Measurements from ENCODE around the gene SLC49A3.
"Not testable (repeated sequence)": the region's sequence is repeated elsewhere in the genome, so short reads cannot be mapped to it uniquely, and the experiment has no call there.

SLC49A3 gene

DNA sequence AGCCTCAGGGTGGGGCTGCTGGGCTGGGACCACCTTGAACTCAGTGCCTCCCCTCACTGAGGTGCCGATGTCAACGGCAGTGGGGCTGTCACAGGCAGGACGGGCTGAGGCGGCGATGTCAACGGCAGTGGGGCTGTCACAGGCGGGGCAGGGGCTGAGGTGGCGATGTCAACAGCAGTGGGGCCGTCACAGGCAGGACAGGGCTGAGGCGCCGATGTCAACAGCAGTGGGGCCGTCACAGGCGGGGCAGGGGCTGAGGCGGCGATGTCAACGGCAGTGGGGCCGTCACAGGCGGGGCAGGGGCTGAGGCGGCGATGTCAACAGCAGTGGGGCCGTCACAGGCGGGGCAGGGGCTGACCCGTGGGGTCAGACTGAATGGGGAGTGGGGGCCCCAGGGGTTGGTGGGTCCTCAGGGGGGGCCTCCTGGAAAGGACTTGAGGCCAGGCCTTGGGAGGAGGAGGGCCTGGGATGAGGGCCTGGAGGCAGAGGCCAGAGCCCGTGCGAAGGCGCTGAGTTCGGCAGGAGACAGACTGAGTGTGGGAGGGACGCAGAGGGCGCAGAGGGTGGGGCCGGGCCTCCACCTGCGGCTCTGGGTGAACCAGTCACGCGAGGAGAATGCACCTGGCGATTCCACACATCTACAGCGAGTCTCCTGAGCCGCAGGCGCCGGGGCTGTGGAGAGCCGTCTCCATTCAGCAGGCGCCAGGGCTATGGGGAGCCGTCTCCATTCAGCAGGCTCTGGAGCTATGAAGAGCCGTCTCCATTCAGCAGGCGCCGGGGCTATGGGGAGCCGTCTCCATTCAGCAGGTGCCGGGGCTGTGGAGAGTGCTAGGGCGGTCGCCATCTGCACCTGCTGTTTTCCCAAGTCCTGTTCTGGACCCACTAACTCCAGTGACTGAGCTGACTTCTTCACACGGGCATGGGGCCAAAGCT lies 37.7 kb downstream of the SLC49A3 start:
- no peak for DNase-seq

DNA sequence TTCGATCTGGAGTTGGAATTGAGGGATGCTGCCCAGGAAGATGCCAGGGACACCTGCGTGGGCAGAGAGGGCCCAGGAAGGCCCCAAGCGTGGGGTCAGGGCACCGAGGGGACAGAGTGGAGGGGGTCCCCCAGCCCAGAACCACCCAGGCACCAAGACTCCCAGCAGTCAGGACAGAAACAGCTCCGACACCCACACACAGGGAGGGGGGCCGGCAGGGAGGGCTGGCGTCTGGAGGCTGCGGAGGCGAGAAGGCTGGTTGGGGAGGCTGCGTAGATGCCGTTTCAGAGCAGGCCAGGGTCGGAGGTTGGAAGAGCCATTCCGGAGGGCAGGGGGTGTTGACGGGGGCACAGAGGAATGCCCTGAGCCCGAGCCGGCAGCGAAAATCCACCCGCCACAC lies 38.5 kb downstream of the SLC49A3 start:
- no peak for DNase-seq

DNA sequence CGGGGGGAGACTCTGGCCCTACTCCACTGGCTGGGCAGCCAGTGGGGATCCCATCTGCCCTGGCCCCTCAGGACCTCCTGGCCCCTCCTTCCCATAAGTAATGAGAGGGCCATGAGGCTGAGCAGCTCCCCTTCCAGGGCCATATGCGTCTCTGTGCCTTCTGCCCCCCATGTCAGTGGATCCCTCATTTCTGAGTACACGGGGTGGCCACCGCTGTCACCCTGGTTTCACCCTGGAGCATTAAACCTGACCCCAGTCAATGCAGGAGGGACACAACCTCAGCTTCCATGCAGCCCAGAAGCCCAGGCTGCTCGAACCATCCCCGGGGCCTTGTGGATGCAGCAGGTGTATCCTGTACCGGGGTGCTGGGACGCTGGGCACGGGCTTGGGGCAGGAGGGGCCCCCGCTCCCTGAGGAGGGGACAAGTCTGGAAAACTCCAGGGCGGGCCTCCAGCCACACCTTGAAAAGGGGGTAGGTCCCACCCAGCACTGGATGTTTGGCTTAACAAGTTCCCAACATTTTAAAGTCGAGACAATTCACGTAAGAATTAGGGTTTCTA lies 39.1 kb downstream of the SLC49A3 start:
- DNase-seq, result no peak

DNA sequence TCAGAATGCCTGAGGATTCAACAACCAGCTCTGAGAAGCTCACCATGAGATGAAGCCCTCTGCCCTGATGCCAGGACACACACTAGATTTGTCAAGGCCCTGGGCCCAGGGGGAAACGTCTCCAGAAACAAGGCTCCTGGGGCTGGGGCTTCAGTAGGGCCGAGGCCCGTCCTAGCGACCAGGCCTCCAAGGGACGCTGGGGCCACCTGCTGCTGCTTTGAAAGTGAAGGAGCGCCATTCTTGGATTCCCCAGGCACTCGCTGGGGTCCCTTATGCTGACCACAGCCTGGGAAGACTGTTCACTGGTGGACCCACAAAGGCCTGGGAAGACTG lies 39.7 kb downstream of the SLC49A3 start:
- no peak for DNase-seq

DNA sequence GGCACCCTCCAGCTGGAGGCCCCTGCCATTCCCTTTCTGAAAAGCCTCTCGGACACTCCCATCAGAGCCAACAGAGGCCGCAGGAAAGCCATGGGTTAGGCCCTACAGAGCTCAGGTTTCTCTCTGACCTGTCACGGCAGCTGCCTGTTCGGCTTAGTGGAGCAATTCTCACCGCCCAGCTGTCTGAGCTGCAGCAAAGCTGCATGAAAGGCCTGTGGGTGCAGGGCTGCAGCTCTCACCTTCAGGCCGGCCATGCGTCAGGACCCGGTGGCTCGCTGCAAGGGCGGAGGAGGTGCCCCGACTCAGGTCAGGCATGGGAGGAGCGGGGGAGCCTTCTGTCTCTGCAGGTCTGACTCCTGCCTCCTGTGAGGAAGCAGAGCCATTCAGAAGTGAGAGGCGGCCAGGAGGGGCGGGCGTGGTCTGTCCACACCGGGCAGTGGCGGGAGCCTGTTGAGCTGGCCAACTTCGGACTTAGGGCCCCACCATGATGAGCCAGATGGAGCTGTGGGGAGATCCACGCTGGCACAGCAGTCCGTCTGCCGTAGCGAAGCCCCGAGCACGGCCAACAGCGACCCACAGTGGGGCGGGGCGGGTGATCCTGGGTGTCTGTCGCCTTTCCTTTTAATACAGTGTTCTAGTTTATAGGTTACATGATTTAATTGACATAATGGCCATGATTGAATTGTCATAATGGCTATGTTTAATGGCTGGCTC lies 40.2 kb downstream of the SLC49A3 start:
- DNase-seq, result no peak

DNA sequence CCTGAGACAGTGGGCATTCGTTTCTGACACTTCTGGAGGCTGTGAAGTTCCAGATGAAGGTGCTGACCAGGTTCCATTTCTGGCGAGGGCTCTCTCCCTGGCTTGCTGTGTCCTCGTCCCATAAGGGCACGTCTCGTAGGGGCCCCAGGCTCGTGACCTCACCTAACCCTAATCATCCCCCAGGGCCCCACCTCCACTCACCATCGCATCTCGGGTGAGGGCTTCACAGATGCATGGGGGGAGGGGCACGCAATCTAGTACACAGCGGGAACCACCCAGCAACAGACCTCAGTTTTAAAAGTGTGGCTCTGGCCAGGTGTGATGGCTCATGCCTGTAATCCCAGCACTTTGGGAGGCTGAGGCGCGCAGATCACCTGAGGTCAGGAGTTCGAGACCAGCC lies 41.5 kb downstream of the SLC49A3 start:
- no peak for DNase-seq

DNA sequence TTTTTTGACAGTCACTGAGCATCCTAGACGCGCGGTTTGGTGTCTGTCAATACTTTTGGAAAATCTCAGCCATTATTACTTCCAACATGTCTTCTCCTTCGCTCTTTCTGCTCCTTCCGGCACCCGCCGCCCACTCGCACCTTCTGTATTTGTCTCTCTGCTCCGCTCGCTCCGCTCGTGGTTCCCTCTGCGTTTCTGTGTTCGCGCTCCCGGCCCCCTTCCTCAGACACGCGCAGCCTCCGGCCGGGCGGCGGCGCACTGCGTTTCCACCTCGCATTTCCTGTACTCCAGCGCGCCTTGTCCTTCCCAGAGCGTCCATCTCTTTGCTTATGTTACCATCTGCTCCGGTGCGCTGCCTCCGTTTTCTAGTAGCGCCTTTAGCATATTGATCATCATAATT lies 42.5 kb downstream of the SLC49A3 start:
- peak; percentile 35 for DNase-seq

DNA sequence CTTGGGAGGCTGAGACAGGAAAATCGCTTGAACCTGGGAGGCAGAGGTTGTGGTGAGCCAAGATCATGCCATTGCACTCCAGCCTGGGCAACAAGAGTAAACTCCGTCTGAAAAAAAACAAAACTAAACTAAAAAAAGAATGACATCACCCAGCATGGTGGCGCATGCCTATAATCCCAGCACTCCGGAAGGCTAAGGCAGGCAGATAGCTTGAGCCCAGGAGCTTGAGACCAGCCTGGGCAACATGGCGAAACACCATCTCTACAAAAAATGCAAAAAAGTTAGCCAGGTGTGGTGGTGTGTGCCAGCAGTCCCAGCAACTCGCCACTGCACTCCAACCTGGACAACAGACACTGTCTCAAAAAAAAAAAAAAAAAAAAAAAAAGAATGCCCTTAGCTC lies 46.6 kb downstream of the SLC49A3 start:
- not testable (repeated sequence) for DNase-seq

DNA sequence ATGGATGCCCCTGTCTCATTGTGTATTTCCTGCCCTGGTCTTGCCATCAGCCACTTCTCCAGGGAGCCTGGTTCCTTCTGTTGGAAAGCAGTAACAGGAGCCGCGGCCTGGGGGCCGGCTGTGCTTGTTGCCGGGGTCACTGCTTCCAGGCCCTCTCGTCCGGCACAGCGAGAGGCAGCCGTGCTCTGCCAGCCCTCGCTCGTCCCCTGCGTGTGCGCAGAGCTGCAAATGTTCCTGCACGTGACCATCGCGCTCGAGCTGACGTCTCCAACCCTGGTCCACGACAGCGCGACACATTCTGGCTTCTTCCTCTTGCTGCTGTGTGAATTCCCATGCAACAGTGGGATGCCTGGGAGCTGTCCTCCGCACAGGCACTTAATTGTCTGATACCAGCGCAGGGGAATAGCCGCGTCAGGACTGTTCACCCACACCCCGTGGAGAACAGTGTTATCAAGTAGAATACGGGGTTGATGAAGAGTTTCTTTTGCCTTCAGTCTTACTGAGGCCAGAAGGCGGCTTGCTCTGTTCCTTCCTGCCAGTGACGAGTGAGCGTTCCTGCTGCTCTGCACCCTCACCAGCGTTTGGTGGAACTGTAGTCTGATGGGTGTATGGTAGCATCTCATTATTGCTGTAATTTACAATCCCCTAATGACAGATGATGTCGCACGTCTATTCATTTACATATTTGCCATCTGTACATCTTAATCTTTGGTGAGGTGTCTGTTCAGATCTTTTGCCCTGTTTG lies 51.2 kb downstream of the SLC49A3 start:
- peak; percentile 10 for DNase-seq

DNA sequence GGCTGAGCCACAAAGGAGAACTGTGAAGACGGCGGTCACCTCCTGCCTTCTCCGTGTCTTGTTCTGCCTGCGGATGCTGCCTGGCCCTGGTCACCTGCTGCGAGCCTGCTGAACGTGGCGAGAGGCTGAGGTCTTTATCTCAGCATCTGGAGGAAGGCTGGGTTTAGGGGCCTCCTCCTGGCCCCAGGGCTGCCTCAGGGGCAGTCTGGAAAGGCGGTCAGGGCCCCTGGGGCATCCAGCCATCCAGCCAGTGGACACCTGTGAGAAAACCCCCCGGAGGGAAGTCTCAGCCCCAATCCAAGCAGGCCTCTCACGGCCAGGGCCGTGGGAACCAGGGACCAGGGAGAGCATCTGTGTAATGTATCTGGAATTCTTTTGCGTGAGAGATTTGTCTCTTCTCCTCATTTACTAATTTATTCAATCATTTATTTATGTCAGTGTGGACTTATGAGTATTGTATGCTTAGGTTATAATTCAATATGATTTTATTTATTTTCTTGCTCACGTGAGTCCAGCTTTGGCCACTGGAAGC lies 52.3 kb downstream of the SLC49A3 start:
- no peak for DNase-seq

DNA sequence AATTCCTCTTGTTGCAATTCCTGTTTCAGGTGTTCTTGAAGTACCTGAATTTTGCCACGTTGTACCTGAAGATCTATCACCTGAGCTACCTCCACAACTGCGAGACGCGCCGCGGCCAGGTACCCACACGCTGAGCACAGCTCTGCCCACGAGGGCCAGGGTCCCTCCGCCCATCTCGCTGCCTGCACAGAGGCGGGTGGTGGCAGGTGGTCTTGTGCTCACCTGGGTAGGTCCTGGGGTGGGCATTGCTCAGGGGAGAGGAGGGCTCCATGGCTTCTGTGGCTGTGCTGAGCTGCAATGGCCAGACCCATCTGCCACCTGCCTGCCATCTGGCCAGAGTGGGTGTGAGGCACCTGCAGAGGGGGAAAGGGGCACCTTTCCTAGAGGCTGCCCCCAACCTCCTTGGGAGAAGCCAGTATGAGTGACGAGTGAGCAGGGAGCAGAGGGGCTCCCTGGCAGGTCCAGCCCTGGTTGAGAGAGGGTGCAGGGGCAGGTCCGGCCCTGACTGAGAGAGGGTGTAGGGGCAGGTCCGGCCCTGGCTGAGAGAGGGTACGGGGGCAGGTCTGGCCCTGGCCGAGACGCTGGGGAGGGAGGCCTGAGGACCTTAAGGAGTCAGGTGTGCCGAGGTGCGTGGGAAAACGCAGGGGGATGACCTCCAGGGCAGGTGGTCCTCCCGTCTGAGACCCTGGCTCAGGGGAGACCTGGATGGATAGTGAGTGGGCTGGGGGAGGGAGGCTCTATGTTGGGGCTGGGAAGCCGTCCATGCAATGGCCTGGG lies 52.9 kb downstream of the SLC49A3 start:
- peak; percentile 6 for DNase-seq

DNA sequence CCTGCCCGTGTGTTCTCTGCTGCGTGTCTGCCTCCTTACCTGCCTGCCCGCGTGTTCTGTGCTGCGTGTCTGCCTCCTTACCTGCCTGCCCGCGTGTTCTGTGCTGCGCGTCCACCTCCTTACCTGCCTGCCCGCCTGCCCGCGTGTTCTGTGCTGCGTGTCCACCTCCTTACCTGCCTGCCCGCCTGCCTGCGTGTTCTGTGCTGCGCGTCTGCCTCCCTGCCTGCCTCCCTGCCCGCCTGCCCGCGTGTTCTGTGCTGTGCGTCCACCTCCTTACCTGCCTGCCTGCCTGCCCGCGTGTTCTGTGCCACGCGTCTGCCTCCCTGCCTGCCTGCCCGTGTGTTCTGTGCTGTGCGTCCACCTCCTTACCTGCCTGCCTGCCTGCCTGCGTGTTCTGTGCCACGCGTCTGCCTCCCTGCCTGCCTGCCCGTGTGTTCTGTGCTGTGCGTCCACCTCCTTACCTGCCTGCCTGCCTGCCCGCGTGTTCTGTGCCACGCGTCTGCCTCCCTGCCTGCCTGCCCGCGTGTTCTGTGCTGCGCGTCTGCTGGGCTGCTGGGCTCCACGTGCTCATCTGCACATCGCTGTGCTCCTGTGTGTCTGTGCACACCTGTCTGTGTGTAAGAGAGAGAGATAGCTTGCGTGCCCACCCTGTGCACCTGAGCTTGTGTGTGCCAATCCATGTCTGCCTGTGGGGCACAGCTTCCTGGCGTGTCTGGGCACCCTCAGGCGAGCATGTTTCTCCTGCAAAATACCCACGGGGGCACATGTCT lies 53.7 kb downstream of the SLC49A3 start:
- not testable (repeated sequence) for DNase-seq

DNA sequence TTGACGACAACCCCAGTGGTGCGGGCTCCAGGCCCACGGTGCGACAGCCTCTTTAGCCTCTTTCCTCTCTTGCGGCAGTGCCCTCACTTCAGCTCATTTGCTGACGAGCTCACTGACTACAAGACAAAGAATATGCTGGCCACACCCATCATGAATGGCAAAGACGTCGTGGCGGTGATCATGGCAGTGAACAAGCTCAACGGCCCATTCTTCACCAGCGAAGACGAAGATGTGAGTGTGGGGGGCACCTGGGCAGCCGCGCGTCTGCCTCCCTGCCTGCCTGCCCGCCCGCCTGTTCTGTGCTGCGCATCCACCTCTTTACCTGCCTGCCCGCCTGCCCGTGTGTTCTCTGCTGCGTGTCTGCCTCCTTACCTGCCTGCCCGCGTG lies 54.4 kb downstream of the SLC49A3 start:
- no peak for DNase-seq

DNA sequence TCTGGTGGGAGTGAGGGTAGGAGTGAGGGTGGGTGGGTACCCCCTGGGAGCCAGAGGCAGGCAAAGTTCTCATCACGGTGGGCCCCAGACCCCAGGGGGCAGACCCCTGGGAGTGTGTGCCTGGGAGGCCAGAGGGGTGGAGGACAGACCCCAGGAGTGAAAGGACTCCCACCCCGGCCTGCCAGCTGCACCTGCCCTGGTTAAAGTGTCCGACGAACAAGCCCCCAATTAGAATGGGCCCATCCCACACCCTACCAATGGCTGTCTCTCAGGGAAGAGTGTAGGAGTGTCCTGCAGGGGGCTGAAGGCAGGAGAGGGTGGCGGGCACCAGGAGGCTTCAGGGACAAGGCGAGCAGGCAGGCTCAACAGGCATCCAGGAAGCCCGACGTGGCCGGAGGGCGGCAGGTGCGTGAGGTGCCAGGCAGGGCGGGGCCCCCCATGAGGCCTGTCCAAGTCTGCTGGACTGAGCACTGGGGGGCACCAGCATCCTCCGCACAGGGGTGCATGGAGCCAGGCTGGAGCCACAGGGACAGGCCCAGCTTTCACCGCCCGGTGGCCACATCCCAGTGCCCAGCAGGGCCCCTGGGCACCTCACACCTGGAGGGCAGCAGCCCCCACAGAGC lies 54.9 kb downstream of the SLC49A3 start:
- DNase-seq, result peak; percentile 9

DNA sequence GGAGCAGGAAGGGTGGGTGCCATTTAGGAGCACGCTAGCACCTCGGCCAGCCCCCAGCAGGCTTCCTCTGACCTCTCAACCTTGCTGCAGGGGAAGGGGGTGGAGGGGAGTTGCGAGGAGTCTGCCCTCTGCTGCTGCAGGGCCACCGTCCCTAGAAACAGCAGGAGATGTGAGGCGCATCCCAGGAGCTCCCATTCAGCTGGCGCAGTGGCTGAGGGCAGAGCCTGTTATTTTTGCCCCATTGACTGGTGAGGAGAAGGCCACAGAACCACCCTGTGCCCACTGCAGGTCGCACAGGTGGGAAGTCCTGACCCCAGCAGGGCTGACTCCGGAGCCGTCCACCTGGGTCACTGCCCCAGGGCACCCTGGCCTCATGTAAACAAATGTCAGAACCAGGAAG lies 55.5 kb downstream of the SLC49A3 start:
- no peak for DNase-seq

DNA sequence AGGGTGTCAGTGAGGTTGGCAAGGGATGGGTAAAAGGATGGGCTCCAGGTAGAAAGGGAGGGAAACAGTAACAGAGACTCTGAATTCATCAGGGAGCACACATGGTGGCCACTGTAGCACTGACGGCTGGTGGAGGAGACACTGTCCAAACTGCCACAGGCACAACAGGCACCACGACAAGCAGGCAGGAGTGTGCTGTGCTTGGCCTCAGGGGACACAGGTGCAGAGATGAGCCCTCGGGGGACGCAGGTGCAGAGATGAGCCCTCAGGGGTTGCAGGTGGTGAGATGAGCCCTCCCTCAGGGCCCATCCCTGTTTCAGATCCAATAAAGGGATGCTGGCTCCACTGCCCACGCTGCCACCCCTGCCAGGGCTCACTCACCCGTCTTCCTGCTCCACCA lies 56.0 kb downstream of the SLC49A3 start:
- no peak for DNase-seq

DNA sequence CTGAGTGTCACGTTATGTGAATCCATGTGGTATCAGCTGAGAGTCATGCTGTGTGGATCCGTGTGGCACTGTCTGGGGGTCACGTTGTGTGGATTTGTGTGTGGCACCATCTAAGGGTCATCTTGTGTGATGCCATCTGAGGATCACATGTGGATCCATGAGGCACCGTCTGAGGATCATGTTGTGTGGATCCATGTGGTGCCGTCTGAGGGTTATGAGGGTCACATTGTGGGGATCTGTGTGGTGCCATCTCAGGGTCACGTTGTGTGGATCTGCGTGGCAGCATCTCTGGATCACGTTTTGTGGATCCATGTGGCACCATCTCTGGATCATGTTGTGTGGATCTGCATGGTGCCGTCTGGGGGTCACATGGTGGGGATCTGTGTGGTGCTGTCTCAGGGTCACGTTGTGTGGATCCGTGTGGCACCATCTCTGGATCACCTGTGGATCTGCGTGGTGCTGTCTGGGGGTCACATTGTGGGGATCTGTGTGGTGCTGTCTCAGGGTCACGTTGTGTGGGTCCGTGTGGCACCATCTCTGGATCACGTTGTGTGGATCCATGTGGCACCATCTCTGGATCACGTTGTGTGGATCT lies 56.7 kb downstream of the SLC49A3 start:
- DNase-seq, result no peak
